ENCODE data around the gene FCER2.
"Not testable (repeated sequence)": the region's sequence is repeated elsewhere in the genome, so short reads cannot be mapped to it uniquely, and the experiment has no call there.

Gene FCER2

DNA sequence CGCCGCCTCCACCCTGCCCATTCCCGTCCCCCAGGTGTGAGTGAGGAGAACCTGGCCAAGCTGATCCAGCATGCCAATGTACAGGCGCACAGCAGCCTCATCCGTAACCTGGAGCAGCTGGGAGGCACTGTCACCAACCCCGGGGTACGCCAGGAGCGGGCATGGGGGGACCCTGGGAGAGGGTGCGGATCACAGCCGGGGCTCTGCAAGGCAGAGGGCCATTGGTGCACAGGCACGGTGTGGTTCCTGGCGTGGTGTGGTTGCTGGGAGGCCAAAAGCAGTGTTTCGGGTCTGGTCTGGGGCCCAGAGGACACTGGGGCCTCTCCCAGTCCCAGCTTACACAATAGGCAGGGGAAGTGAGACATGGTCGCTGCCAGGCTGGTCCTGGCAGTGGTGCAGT lies 56.8 kb downstream of the FCER2 start:
- no peak for DNase-seq

DNA sequence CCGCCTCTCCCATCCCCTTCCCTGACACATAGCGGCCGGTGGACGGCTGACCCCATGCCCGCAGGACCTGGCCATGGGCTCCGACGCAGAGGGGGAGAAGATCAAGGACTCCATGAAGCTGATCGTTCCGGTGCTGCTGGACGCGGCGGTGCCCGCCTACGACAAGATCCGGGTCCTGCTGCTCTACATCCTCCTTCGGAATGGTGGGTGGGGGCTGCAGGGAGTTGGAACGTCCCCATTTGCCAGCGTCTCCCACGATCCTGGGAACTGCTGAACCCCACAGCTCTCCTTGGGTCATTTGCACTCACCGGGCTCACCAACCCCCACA lies 57.4 kb downstream of the FCER2 start:
- no peak for DNase-seq

DNA sequence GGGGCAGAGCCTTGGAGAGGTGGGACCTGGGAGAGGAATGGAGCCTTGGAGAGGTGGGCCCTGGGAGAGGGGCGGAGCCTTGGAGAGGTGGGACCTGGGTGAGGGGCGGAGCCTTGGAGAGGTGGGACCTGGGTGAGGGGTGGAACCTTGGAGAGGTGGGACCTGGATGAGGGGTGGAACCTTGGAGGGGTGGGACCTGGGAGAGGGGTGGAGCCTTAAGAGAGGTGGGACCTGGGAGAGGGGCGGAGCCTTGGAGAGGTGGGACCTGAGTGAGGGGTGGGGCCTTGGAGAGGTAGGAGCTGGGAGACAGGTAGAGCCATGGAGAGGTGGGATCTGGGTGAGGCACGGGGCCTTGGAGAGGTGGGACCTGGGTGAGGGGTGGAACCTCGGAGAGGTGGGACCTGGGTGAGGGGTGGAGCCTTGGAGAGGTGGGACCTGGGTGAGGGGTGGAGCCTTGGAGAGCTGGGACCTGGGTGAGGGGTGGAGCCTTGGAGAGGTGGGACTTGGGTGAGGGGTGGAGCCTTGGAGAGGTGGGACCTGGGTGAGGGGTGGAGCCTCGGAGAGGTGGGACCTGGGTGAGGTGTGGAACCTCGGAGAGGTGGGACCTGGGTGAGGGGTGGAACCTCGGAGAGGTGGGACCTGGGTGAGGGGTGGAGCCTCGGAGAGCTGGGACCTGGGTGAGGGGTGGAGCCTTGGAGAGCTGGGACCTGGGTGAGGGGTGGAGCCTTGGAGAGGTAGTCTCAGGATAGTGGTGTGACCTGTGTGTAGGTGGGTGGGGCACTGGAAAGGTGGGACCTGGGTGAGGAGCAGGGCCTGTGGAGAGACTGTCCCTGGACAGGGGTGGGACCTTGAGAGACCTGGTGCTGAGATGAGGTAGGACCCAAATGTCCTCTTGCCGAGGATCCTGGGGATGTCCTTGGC lies 58.0 kb downstream of the FCER2 start:
- DNase-seq = not testable (repeated sequence)

DNA sequence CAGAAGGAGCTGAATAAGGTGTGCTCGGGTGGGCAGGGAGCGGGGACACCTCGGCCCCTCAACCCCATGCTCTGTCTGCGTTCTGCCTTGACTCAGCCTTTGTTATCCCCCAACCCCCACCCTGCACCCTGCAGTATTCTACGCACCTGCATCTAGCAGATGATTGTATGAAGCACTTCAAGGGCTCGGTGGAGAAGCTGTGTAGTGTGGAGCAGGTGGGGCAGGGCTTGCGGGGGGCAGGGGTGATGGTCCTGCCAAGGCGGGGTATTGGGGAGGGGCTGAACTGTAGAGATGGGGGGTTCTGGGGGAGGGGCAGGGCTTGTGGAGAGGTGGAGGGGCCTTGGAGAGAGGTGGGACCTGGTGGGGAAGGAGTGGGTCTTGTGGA lies 58.9 kb downstream of the FCER2 start:
- no peak for DNase-seq

DNA sequence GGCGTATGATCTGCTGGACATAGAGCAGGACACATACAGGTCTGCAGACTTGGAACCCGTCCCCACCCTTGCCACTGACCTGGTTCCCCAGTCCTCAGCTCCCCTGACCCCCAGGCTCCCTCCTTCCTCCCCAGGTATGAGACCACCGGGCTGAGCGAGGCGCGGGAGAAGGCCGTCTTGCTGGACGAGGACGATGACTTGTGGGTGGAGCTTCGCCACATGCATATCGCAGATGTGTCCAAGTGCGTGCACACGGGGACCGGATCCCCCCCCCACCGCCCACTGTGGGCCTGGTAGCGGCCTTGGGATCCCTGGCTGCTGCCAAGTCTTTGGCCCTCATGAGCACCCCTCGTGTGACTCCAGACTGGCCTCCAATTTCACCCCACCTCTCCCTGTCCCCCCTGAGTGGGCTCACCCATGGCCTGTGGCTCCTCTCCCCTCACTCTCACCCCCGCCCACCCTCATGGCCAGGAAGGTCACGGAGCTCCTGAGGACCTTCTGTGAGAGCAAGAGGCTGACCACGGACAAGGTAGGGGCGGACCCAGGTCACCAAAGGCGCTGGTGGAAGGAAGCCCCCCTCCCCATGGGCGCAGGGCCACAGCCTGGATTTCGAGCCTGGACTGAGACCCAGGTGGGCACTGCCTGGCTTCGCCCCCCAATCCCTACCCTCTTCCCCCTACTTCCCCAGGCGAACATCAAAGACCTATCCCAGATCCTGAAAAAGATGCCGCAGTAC lies 59.5 kb downstream of the FCER2 start:
- no peak for DNase-seq

DNA sequence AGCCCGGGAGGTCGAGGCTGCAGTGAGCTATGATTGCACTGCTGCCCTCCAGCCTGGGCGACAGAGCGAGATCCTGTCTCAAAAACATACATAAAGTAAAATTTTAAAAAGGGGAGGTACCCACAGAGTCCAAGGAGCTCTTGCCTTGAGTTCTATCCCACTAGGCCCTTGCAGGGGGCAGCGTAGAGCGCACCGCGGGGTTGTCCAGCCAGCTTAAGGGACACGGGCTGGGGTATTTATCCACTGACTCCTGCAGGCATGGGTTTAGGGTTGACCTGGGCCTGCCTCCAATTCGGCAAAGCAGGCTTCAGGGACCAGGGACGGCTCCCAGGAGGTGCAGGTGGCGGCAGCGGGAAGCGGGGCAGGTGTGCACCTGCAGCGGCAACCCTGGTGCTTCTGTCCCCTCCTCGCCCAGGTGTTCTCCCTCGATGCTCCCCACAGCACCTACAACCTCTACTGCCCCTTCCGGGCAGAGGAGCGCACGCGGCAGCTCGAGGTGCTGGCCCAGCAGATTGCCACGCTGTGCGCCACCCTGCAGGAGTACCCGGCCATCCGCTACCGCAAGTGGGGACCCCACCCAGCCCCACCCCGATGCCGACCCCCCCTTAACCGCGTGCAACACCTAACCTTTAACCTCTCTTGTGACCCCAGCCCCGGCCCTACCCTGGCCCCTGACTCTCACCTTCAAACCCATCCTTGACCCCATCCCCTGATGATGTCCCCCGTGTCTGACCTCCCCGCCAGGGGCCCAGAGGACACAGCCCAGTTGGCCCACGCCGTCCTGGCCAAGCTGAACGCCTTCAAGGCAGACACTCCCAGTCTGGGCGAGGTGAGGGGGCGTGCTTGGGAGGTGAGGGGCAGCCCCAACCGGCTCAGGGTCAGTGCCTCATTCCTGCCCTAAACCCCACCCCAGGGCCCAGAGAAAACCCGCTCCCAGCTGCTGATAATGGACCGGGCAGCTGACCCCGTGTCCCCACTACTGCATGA lies 60.3 kb downstream of the FCER2 start:
- no peak for DNase-seq

DNA sequence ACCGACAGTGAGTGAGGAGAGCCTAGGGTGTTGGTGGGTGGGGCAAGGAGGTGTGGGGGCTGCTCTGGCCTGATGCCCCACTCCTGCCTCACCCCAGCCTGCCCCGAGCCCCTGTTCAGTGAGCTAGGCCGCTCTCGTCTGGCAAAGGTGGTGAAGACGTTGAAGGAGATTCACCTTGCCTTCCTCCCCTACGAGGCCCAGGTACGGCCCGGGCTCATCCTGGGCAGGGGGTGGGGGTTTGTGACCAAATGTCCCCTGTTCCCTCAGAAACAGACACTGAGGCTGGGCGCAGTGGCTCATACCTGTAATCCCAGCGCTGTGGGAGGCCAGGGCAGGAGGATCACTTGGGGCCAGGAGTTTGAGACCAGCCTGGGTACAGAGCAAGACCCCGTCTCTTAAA lies 61.1 kb downstream of the FCER2 start:
- no peak for DNase-seq

DNA sequence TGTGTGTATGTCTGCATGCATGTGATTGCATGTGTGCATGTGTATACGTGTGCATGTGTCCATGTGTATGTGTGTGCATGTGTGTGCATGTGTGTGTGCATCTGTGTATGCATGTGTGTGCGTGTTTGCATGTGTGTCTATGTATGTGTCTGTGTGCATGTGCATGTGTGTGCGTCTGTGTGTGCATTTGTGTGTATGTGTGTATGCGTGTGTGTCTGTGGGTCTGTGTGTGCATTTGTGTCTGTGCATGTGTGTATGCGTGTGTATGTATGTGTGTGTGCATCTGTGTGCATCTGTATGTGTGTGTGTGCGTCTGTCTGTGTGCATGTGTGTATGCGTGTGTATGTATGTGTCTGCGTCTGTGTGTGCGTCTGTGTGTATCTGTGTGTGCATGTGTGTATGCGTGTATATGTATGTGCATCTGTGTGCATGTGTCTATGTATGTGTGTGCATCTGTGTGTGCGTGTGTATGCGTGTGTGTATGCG lies 62.0 kb downstream of the FCER2 start:
- DNase-seq = no peak

DNA sequence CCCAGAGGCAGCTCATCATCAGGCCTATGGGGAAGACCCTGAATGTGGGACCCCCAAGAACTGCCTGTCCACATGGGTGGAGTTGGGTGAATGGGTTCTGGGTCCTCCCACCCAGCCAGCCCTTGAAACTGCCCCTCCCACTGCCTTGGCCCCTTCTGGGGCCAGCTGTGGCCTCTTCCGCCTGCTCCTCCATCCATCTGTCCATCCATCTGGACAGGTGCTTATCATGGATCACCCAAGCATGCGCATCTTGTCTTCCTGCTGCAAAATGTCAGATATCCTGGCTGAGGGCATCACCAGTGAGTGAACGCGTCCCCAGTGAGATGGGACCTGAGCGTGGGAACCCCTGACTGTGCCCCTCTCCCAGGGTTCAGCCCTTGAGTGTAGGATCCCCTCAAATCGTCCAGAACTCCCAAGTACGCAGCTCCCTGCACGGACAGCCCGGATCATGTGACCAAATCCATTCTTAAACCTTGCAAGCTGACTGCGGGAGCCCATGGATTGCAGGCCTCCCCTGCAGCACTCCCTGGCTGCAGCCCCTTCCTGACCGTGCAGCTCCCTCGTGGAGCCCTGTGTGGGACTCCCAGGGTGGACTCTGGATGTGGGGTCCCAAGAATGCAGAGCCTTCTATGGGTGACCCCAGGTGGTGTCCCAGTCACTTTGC lies 63.0 kb downstream of the FCER2 start:
- no peak for DNase-seq

Measured in fibroblast of skin of right quadriceps (primary cell).